ENCODE measurements around the gene ADCY5.

Gene ADCY5

GRCh38 chr3:123365450-123366143 lies 83.3 kb downstream of the ADCY5 start:
- no peaks in the 10 kb centered on the region for H3K4me1 ChIP-seq (ENCODE audit: control insufficient read depth, insufficient read depth, low read length, unreplicated experiment)
- H3K36me3 ChIP-seq (ENCODE audit: insufficient read depth, low read length): no peaks in the 10 kb centered on the region
- H3K79me2 ChIP-seq (ENCODE audit: control insufficient read depth, insufficient read depth, low read length, unreplicated experiment): no peaks in the 10 kb centered on the region
- H3K27me3 ChIP-seq (ENCODE audit: insufficient read depth, low read length): peaks cover 67% of the 10 kb centered on the region
- no peak overlapping the region for H3K27ac ChIP-seq (ENCODE audit: low read depth, low read length)
- H3K4me3 ChIP-seq (ENCODE audit: low read depth, low read length): no peak overlapping the region
- no peak overlapping the region for H2AFZ ChIP-seq (ENCODE audit: low read length, unreplicated experiment)

GRCh38 chr3:123361071-123361470 lies 87.8 kb downstream of the ADCY5 start:
- H3K27me3 ChIP-seq (ENCODE audit: insufficient read depth, low read length): peaks cover 77% of the 10 kb centered on the region
- no peaks in the 10 kb centered on the region for H3K79me2 ChIP-seq (ENCODE audit: control insufficient read depth, insufficient read depth, low read length, unreplicated experiment)
- H3K36me3 ChIP-seq (ENCODE audit: insufficient read depth, low read length): no peaks in the 10 kb centered on the region

DNA sequence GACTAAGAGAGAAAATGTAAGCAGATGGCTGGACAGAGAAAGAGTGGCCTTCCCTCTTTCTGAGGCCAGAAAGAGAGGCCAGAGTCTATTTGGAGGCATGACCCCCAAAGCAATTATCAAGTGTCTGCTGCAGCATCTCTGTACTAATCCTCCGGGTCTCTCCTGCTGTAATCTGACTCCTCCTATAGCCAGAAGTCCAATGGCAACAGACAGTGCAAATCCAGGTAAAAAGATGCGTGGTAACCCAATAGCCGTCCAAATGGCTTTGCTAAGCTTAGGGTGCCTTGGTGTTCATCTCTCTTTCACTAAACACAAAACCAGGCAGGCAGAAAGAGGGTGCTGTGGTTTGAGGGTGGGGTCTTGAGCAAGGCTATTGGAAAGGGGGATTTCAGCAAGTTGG lies 91.6 kb downstream of the ADCY5 start:
- no peaks in the 10 kb centered on the region for H3K36me3 ChIP-seq (ENCODE audit: insufficient read depth, low read length)
- H3K4me1 ChIP-seq (ENCODE audit: control insufficient read depth, insufficient read depth, low read length, unreplicated experiment): peaks cover 3% of the 10 kb centered on the region
- no peak overlapping the region for H3K27ac ChIP-seq (ENCODE audit: low read depth, low read length)
- H3K4me3 ChIP-seq (ENCODE audit: low read depth, low read length): no peak overlapping the region
- H2AFZ ChIP-seq (ENCODE audit: low read length, unreplicated experiment): no peak overlapping the region
- peaks cover 93% of the 10 kb centered on the region for H3K27me3 ChIP-seq (ENCODE audit: insufficient read depth, low read length)
- H3K79me2 ChIP-seq (ENCODE audit: control insufficient read depth, insufficient read depth, low read length, unreplicated experiment): no peaks in the 10 kb centered on the region

More at GRCh38 chr3:123361071-123361470, 87.8 kb downstream of the ADCY5 start:
- Histone ChIP-seq H3K4me1 (ENCODE audit: control insufficient read depth, insufficient read depth, low read length, unreplicated experiment) (no peaks in the 10 kb centered on the region), H3K27ac (ENCODE audit: low read depth, low read length) (no peak overlapping the region), H2AFZ (ENCODE audit: low read length, unreplicated experiment) (no peak overlapping the region), H3K4me3 (ENCODE audit: low read depth, low read length) (no peak overlapping the region)

DNA sequence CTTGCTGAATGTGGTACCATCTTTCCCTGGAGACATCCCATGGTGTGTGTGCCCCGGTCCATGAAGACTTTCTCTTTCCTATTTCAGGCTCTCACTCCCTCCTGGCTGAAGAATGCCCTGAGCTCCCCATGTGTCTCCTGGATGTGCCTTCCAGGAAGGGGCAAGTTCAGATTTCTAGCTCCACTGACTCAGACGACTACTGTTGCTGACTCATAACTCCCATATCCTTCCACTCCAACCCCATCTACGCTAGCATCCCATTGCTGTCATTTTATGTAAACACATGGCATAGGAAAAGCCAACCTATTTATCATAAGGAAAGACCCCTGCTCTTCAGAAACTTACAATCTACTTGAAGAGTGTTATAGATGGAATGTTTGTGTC lies 95.0 kb downstream of the ADCY5 start:
- Histone ChIP-seq H3K4me3 (ENCODE audit: low read depth, low read length) (no peak overlapping the region), H3K79me2 (ENCODE audit: control insufficient read depth, insufficient read depth, low read length, unreplicated experiment) (no peaks in the 10 kb centered on the region), H3K27ac (ENCODE audit: low read depth, low read length) (no peak overlapping the region), H3K27me3 (ENCODE audit: insufficient read depth, low read length) (peaks cover 95% of the 10 kb centered on the region), H3K36me3 (ENCODE audit: insufficient read depth, low read length) (no peaks in the 10 kb centered on the region), H2AFZ (ENCODE audit: low read length, unreplicated experiment) (no peak overlapping the region), H3K4me1 (ENCODE audit: control insufficient read depth, insufficient read depth, low read length, unreplicated experiment) (peaks cover 3% of the 10 kb centered on the region)

DNA sequence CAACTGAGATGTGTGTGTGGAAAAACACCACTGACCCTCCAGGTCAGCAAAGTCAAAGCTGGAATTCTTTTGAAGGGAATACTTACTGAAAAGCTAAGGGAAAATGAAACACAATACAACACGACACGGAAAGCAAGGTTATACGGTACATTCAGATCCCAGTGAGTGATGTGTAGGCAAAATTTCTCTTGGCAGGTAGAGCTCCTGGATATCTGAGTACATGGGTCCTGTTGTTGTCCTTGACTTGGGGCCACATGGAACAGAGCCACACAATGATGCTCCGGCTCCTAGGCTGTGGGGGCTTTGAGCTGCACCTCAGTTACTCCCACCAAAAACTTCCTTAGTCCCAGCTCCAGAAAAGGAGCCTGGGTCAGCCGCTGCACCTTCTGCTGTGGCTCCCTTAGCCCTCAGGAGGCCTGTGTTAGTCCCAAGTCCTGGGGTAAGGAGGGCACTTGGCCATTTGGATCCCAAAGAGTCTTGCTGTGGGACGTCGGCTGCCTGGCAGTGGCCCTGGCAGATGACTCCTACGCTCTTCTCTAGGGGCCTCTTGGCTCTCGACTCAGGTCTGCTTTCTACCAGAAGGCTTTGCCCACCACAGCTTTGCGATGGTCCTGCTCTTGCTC lies 95.6 kb downstream of the ADCY5 start:
- peaks cover 94% of the 10 kb centered on the region for H3K27me3 ChIP-seq (ENCODE audit: insufficient read depth, low read length)

DNA sequence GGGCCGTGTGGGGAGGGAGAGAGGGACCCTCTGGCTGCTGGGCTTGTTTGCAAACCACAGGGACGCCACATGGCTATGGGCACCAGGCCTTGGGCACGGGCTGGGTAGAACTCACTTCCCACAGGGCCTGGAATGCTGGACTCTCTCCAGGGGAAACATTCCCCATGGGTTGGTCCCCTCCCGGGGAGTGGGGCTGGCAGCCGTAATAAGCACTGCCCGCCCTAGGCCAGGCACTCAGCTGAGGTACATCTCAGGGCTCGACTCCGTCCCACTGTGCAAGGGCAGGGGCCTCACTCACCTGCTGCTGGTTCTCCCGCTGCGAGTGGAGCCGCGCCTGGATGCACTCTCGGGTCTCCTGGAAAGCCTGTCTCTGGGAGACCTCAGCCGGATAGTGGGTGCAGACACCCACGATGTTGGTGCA lies 96.7 kb downstream of the ADCY5 start:
- H3K27ac ChIP-seq (ENCODE audit: low read depth, low read length): no peak overlapping the region
- H3K4me1 ChIP-seq (ENCODE audit: control insufficient read depth, insufficient read depth, low read length, unreplicated experiment): peaks cover 3% of the 10 kb centered on the region
- H3K27me3 ChIP-seq (ENCODE audit: insufficient read depth, low read length): peaks cover 95% of the 10 kb centered on the region
- no peaks in the 10 kb centered on the region for H3K79me2 ChIP-seq (ENCODE audit: control insufficient read depth, insufficient read depth, low read length, unreplicated experiment)
- H2AFZ ChIP-seq (ENCODE audit: low read length, unreplicated experiment): no peak overlapping the region
- no peak overlapping the region for H3K4me3 ChIP-seq (ENCODE audit: low read depth, low read length)
- no peaks in the 10 kb centered on the region for H3K36me3 ChIP-seq (ENCODE audit: insufficient read depth, low read length)

More for the DNA sequence above, 95.6 kb downstream of the ADCY5 start:
- Histone ChIP-seq H3K36me3 (ENCODE audit: insufficient read depth, low read length) (no peaks in the 10 kb centered on the region), H3K79me2 (ENCODE audit: control insufficient read depth, insufficient read depth, low read length, unreplicated experiment) (no peaks in the 10 kb centered on the region), H3K4me1 (ENCODE audit: control insufficient read depth, insufficient read depth, low read length, unreplicated experiment) (peaks cover 3% of the 10 kb centered on the region), H3K27ac (ENCODE audit: low read depth, low read length) (no peak overlapping the region), H3K4me3 (ENCODE audit: low read depth, low read length) (no peak overlapping the region), H2AFZ (ENCODE audit: low read length, unreplicated experiment) (no peak overlapping the region)

- Histone ChIP-seq H3K4me1 (ENCODE audit: control insufficient read depth, insufficient read depth, low read length, unreplicated experiment) (peaks cover 3% of the 10 kb centered on the region), H3K36me3 (ENCODE audit: insufficient read depth, low read length) (no peaks in the 10 kb centered on the region), H2AFZ (ENCODE audit: low read length, unreplicated experiment) (no peak overlapping the region), H3K79me2 (ENCODE audit: control insufficient read depth, insufficient read depth, low read length, unreplicated experiment) (no peaks in the 10 kb centered on the region), H3K27me3 (ENCODE audit: insufficient read depth, low read length) (peaks cover 95% of the 10 kb centered on the region), H3K4me3 (ENCODE audit: low read depth, low read length) (no peak overlapping the region), H3K27ac (ENCODE audit: low read depth, low read length) (no peak overlapping the region)
These were observed 97.4 kb downstream of the ADCY5 start for GRCh38 chr3:123351501-123351900.

GRCh38 chr3:123350971-123351370 lies 97.9 kb downstream of the ADCY5 start:
- Histone ChIP-seq H2AFZ (ENCODE audit: low read length, unreplicated experiment) (no peak overlapping the region), H3K79me2 (ENCODE audit: control insufficient read depth, insufficient read depth, low read length, unreplicated experiment) (no peaks in the 10 kb centered on the region), H3K27ac (ENCODE audit: low read depth, low read length) (no peak overlapping the region), H3K27me3 (ENCODE audit: insufficient read depth, low read length) (peaks cover 94% of the 10 kb centered on the region), H3K4me3 (ENCODE audit: low read depth, low read length) (no peak overlapping the region), H3K4me1 (ENCODE audit: control insufficient read depth, insufficient read depth, low read length, unreplicated experiment) (peaks cover 3% of the 10 kb centered on the region), H3K36me3 (ENCODE audit: insufficient read depth, low read length) (no peaks in the 10 kb centered on the region)

- Histone ChIP-seq H3K79me2 (ENCODE audit: control insufficient read depth, insufficient read depth, low read length, unreplicated experiment) (no peaks in the 10 kb centered on the region), H3K36me3 (ENCODE audit: insufficient read depth, low read length) (no peaks in the 10 kb centered on the region), H2AFZ (ENCODE audit: low read length, unreplicated experiment) (no peak overlapping the region), H3K4me1 (ENCODE audit: control insufficient read depth, insufficient read depth, low read length, unreplicated experiment) (peaks cover 6% of the 10 kb centered on the region), H3K4me3 (ENCODE audit: low read depth, low read length) (no peak overlapping the region), H3K27ac (ENCODE audit: low read depth, low read length) (no peak overlapping the region), H3K27me3 (ENCODE audit: insufficient read depth, low read length) (peaks cover 86% of the 10 kb centered on the region)
These were observed 99.1 kb downstream of the ADCY5 start for GRCh38 chr3:123349566-123350435.

GRCh38 chr3:123349201-123349535 lies 99.7 kb downstream of the ADCY5 start:
- Histone ChIP-seq H3K27ac (ENCODE audit: low read depth, low read length) (no peak overlapping the region), H3K79me2 (ENCODE audit: control insufficient read depth, insufficient read depth, low read length, unreplicated experiment) (no peaks in the 10 kb centered on the region), H2AFZ (ENCODE audit: low read length, unreplicated experiment) (no peak overlapping the region), H3K4me3 (ENCODE audit: low read depth, low read length) (no peak overlapping the region), H3K36me3 (ENCODE audit: insufficient read depth, low read length) (no peaks in the 10 kb centered on the region), H3K27me3 (ENCODE audit: insufficient read depth, low read length) (peaks cover 79% of the 10 kb centered on the region), H3K4me1 (ENCODE audit: control insufficient read depth, insufficient read depth, low read length, unreplicated experiment) (peaks cover 12% of the 10 kb centered on the region)

All from ACC112 (cell line).